ENCODE results near the gene GNAI3. TPM values are rescaled to one million over a fixed set of nuclear protein-coding genes. Genes with fewer than 3 reads are reported as not detected.

Gene GNAI3
- total RNA-seq, 2 experiments from 2014 or later, result 3.8 to 6.1 TPM

DNA sequence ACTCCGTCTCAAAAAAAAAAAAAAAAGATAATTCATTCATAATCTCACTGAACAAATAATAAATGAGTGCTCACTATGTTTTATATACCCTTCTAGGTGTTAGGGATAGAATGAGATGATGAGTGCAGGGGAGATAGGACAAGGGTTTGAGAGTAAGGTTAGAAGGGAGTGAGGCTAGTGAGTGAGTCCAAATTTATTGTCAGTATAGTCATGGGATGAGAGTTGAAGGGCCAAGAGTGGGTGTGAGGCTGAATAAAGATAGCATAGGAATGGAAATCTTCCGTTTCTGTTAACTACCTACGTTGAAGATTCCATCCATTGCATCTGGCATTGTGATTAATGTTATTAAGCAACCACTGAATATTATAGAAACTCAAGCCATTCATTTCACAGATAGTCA lies 16.8 kb downstream of the GNAI3 start:
- Histone ChIP-seq H3K4me1 (ENCODE audit: insufficient read depth, low read length, poor library complexity, severe bottlenecking) (peaks cover 10% of the 10 kb centered on the region), H4K20me1 (ENCODE audit: insufficient read depth, low read length) (peaks cover 24% of the 10 kb centered on the region; the same call in 1 of the 2 replicates), H3K79me2 (ENCODE audit: insufficient read depth, low read depth, low read length) (peaks cover 77% of the 10 kb centered on the region; the same call in 1 of the 2 replicates), H3K4me3 (ENCODE audit: low read depth, low read length, poor library complexity, severe bottlenecking) (no peak overlapping the region), H3K9me2 (ENCODE audit: insufficient read depth, low read length) (no peaks in the 10 kb centered on the region), H3K9me3 (ENCODE audit: low read length) (no peaks in the 10 kb centered on the region), H3K4me2 (ENCODE audit: low read length) (no peak overlapping the region), H3K36me3 (ENCODE audit: insufficient read depth, low read length) (no peaks in the 10 kb centered on the region), H2AFZ (ENCODE audit: low read length) (no peak overlapping the region), H3K27ac (ENCODE audit: low read depth, low read length, poor library complexity, severe bottlenecking) (no peak overlapping the region)
- ChIA-PET CTCF (ENCODE audit: unreplicated experiment) (no interaction called here), POLR2A (no interaction called here)
- intact Hi-C loops (cut with micrococcal nuclease; ENCODE audit: unreplicated experiment), result no loop called here
- no TSS peak for BruUV-seq (replicated peaks)
- TF ChIP-seq, protein P1, sequence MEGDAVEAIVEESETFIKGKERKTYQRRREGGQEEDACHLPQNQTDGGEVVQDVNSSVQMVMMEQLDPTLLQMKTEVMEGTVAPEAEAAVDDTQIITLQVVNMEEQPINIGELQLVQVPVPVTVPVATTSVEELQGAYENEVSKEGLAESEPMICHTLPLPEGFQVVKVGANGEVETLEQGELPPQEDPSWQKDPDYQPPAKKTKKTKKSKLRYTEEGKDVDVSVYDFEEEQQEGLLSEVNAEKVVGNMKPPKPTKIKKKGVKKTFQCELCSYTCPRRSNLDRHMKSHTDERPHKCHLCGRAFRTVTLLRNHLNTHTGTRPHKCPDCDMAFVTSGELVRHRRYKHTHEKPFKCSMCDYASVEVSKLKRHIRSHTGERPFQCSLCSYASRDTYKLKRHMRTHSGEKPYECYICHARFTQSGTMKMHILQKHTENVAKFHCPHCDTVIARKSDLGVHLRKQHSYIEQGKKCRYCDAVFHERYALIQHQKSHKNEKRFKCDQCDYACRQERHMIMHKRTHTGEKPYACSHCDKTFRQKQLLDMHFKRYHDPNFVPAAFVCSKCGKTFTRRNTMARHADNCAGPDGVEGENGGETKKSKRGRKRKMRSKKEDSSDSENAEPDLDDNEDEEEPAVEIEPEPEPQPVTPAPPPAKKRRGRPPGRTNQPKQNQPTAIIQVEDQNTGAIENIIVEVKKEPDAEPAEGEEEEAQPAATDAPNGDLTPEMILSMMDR (conservative IDR thresholded peaks at IDR 0.05; ENCODE audit: low read length), result no peak
- no peak for TF ChIP-seq EZH2phosphoT487 (IDR thresholded peaks at IDR 0.05; ENCODE audit: borderline replicate concordance, low read depth, low read length)
- no peak for DNase-seq (ENCODE audit: low spot score)

DNA sequence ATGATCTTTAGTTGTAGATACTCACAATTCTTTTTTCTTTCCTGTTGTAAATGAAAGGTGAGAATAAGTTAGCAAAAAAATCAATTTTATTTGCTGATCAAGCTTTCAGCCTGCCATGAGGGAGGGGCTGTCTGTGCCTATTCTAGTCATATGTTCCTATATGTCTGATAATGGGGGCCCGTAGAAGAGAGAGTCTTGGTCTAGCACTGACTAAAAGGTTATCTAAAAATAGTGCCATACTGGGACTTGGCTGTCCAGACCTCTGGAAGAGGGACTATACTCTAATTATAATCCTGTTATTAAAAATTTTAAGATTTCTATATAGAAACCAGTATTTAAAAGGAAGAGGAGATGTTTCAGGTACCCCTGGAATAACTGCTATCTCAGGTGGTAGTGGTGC lies 18.6 kb downstream of the GNAI3 start:
- no peak overlapping the region for H3K4me3 ChIP-seq (ENCODE audit: low read depth, low read length, poor library complexity, severe bottlenecking)
- DNase-seq (ENCODE audit: low spot score), result no peak
- intact Hi-C loops (cut with micrococcal nuclease; ENCODE audit: unreplicated experiment), result no loop called here
- TF ChIP-seq EZH2phosphoT487 (IDR thresholded peaks at IDR 0.05; ENCODE audit: borderline replicate concordance, low read depth, low read length), result no peak
- no peak overlapping the region for H2AFZ ChIP-seq (ENCODE audit: low read length)
- peaks cover 68% of the 10 kb centered on the region; the same call in 1 of the 2 replicates for H3K79me2 ChIP-seq (ENCODE audit: insufficient read depth, low read depth, low read length)
- no TSS peak for BruUV-seq (replicated peaks)
- ChIA-PET POLR2A (no interaction called here), CTCF (ENCODE audit: unreplicated experiment) (no interaction called here)
- no peaks in the 10 kb centered on the region for H3K36me3 ChIP-seq (ENCODE audit: insufficient read depth, low read length)
- H3K9me3 ChIP-seq (ENCODE audit: low read length), result no peaks in the 10 kb centered on the region
- no peaks in the 10 kb centered on the region for H3K9me2 ChIP-seq (ENCODE audit: insufficient read depth, low read length)
- no peak overlapping the region for H3K4me2 ChIP-seq (ENCODE audit: low read length)
- H3K4me1 ChIP-seq (ENCODE audit: insufficient read depth, low read length, poor library complexity, severe bottlenecking), result peaks cover 10% of the 10 kb centered on the region
- H4K20me1 ChIP-seq (ENCODE audit: insufficient read depth, low read length), result peaks cover 16% of the 10 kb centered on the region; the same call in 1 of the 2 replicates
- H3K27ac ChIP-seq (ENCODE audit: low read depth, low read length, poor library complexity, severe bottlenecking), result no peak overlapping the region

DNA sequence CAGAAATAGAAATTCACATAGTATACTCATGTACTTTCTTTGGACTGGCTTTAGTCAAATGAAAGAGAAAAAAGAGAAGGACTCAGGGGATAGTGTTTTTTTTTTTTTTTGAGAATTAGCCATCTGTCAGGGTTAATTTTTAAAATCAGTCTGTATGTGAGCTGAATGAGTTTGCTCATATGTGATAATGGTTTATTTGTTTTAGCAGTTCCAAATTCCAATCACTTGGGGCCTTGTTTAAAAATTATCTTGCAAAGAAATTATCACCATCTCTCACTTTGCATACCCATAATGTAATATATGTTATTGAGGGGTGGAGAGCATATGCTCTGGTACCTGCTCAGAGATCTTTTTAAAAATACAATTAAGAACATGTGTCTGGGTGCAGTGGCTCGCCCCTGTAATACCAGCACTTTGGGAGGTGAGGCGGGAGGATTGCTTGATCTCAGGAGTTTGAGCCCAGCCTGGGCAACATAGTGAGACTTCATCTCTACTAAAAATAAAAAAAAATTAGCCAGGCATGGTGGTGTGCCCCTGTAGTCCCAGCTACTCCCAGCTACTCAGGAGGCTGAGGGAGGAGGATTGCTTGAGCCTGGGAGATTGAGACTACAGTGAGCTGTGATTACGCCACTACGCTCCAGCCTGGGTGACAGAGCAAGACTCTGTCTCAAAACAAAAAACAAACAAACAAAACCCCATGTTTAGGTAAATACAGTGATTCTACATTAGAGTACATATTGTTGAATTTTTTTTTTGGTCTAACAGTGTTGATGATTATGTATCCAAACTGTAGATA lies 19.7 kb downstream of the GNAI3 start:
- ChIA-PET POLR2A (interaction anchor here (0.6 to 0.7 kb wide), 2 partner anchors 203 to 530 kb away, joined by 3 read pairs; no protein-coding TSS in a partner anchor), CTCF (ENCODE audit: unreplicated experiment) (no interaction called here)
- intact Hi-C loops (cut with micrococcal nuclease; ENCODE audit: unreplicated experiment), result no loop called here
- H2AFZ ChIP-seq (ENCODE audit: low read length), result no peak overlapping the region
- H3K9me2 ChIP-seq (ENCODE audit: insufficient read depth, low read length), result no peaks in the 10 kb centered on the region
- no TSS peak for BruUV-seq (replicated peaks)
- peaks cover 15% of the 10 kb centered on the region; the same call in 1 of the 2 replicates for H4K20me1 ChIP-seq (ENCODE audit: insufficient read depth, low read length)
- no peaks in the 10 kb centered on the region for H3K36me3 ChIP-seq (ENCODE audit: insufficient read depth, low read length)
- H3K79me2 ChIP-seq (ENCODE audit: insufficient read depth, low read depth, low read length), result peaks cover 58% of the 10 kb centered on the region; the same call in 1 of the 2 replicates
- H3K4me2 ChIP-seq (ENCODE audit: low read length), result 0 out of 2 replicates have a peak overlapping the region, but pooled peaks have one; percentile 4
- H3K4me1 ChIP-seq (ENCODE audit: insufficient read depth, low read length, poor library complexity, severe bottlenecking), result peaks cover 10% of the 10 kb centered on the region
- no peak overlapping the region for H3K27ac ChIP-seq (ENCODE audit: low read depth, low read length, poor library complexity, severe bottlenecking)
- no peaks in the 10 kb centered on the region for H3K9me3 ChIP-seq (ENCODE audit: low read length)
- TF ChIP-seq, protein P1 (conservative IDR thresholded peaks at IDR 0.05; ENCODE audit: low read length), result no peak
- no peak for TF ChIP-seq EZH2phosphoT487 (IDR thresholded peaks at IDR 0.05; ENCODE audit: borderline replicate concordance, low read depth, low read length)
- DNase-seq (ENCODE audit: low spot score), result no peak
- no peak overlapping the region for H3K4me3 ChIP-seq (ENCODE audit: low read depth, low read length, poor library complexity, severe bottlenecking)

Data from OCI-LY7 (cell line).